Measurements from ENCODE around the gene TOB1. TPM values are rescaled to one million over a fixed set of nuclear protein-coding genes. Genes with fewer than 3 reads are reported as not detected.

Gene TOB1
- total RNA-seq, 4 donors from 2014 or later = 26.7 to 34.4 (median 31.0) TPM

DNA sequence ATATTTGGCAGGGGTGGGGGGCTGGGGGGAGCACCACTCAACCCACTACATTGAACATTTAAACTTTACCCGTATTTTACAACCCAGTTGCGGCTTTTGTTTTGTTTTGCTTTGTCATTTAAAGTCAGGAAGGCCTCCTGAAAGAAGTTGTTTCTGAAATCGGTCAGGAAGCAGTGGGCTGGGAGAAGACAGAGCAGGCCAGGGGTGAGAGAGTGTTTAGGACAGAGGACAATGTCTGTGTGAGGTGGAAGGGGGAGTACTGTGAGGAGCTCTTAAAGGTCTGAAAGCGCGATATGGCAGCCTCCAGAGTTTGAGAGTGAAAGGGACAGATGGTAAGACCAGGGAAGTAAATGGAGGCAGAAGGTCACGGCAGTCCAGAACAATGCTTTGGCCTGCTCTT, 36.8 kb downstream of the TOB1 start:
- intact Hi-C loops (cut with DNase I) = no loop called here
- no peak for DNase-seq (ENCODE audit: extremely low spot score)
- H3K4me3 ChIP-seq = no peak overlapping the region
- WGBS = 80% methylated on average over 6 of the region's 6 CpGs
- no peak for TF ChIP-seq POLR2A (IDR thresholded peaks at IDR 0.05; ENCODE audit: low read depth)
- TF ChIP-seq POLR2AphosphoS5 (IDR thresholded peaks at IDR 0.05) = no peak
- TF ChIP-seq EP300 (IDR thresholded peaks at IDR 0.05) = no peak
- TF ChIP-seq CTCF (IDR thresholded peaks at IDR 0.05) = no peak
- no peaks in the 10 kb centered on the region for H3K36me3 ChIP-seq
- H3K4me1 ChIP-seq = peaks cover 0 to 10% (median 8%) of the 10 kb centered on the region in 4 donors
- peaks cover 0 to 17% (median 0%) of the 10 kb centered on the region in 4 donors for H3K27me3 ChIP-seq
- H3K27ac ChIP-seq (replicated peaks in 1 of 4) = no peak overlapping the region
- H3K9me3 ChIP-seq = no peaks in the 10 kb centered on the region

DNA sequence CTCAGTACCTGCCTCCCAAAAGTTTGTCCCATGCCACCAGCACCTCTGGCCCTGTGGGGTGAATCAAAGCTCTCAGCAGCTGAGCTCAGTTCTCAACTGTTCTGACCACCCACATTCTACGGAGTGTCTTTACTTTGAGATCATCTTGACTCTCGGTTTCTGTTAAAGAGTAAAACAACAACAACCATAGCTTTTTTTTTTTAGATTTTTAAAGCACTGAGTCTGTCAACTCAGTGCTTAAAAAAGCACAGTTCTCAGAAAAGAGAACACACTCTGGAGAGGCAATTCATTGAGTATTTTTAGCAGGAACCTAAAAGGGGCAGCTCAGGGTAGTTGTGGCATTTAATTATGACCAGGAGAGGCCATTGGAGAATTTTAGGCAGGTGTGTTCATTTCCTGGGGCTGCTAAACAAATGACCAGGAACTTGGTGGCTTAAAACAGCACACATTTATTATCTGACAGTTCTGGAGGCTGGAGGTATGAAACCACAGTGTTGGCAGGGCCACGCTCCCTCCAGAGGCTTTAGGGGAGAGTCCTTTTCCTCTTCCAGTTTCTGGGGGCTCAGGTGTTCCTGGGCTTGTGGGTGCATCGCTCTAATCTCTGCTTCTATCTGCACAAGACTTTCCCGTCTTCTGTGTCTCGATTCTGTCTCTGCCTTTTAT, 37.5 kb downstream of the TOB1 start:
- Histone ChIP-seq H3K4me1 (peaks cover 0 to 9% (median 8%) of the 10 kb centered on the region in 4 donors), H3K4me3 (no peak overlapping the region), H3K27me3 (peaks cover 0 to 11% (median 0%) of the 10 kb centered on the region in 4 donors), H3K9me3 (no peaks in the 10 kb centered on the region), H3K27ac (replicated peaks in 1 of 4) (no peak overlapping the region), H3K36me3 (no peaks in the 10 kb centered on the region)
- 91% methylated on average over 6 of the region's 6 CpGs for WGBS
- TF ChIP-seq POLR2A (IDR thresholded peaks at IDR 0.05; ENCODE audit: low read depth) = no peak
- TF ChIP-seq CTCF (IDR thresholded peaks at IDR 0.05) = no peak
- TF ChIP-seq POLR2AphosphoS5 (IDR thresholded peaks at IDR 0.05) = no peak
- no peak for TF ChIP-seq EP300 (IDR thresholded peaks at IDR 0.05)
- DNase-seq (ENCODE audit: extremely low spot score) = no peak
- intact Hi-C loops (cut with DNase I) = no loop called here

DNA sequence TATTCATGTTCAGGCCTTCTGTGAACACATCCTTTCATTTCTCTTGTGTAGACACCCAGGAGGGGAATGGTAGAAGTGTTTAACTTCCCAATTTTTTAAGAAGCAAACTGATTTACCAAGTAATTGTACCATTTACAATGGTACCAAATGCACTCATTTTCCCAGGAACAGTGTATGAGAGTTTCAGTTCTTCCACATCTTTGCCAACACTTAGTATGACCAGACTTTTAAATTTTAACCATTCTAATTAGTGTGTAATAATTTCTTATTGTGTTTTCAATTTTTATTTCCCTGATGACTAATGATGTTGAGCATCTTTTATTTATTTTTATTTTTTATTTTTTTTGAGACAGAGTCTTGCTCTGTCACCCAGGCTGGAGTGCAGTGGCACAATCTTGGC, 41.0 kb downstream of the TOB1 start:
- DNase-seq (ENCODE audit: extremely low spot score) = no peak
- H3K4me3 ChIP-seq = no peak overlapping the region
- no peak overlapping the region for H3K27ac ChIP-seq (replicated peaks in 1 of 4)
- H3K27me3 ChIP-seq = no peaks in the 10 kb centered on the region
- H3K9me3 ChIP-seq = no peaks in the 10 kb centered on the region
- H3K36me3 ChIP-seq = no peaks in the 10 kb centered on the region
- TF ChIP-seq POLR2AphosphoS5 (IDR thresholded peaks at IDR 0.05) (no peak), POLR2A (IDR thresholded peaks at IDR 0.05; ENCODE audit: low read depth) (no peak), CTCF (IDR thresholded peaks at IDR 0.05) (no peak), EP300 (IDR thresholded peaks at IDR 0.05) (no peak)
- H3K4me1 ChIP-seq = no peaks in the 10 kb centered on the region
- intact Hi-C loops (cut with DNase I) = no loop called here

GRCh38 chr17:50824429-50824828, 41.7 kb downstream of the TOB1 start:
- H3K4me3 ChIP-seq = no peak overlapping the region
- H3K27ac ChIP-seq (replicated peaks in 1 of 4) = no peak overlapping the region
- no peaks in the 10 kb centered on the region for H3K36me3 ChIP-seq
- H3K27me3 ChIP-seq = no peaks in the 10 kb centered on the region
- H3K4me1 ChIP-seq = no peaks in the 10 kb centered on the region
- TF ChIP-seq EP300 (IDR thresholded peaks at IDR 0.05) (no peak), CTCF (IDR thresholded peaks at IDR 0.05) (no peak), POLR2AphosphoS5 (IDR thresholded peaks at IDR 0.05) (no peak), POLR2A (IDR thresholded peaks at IDR 0.05; ENCODE audit: low read depth) (no peak)
- H3K9me3 ChIP-seq = no peaks in the 10 kb centered on the region
- DNase-seq (ENCODE audit: extremely low spot score) = no peak
- WGBS = 95% methylated on average over 2 of the region's 2 CpGs
- intact Hi-C loops (cut with DNase I) = no loop called here

GRCh38 chr17:50822550-50822949, 43.6 kb downstream of the TOB1 start:
- no peaks in the 10 kb centered on the region for H3K9me3 ChIP-seq
- no peaks in the 10 kb centered on the region for H3K36me3 ChIP-seq
- H3K4me1 ChIP-seq = peaks cover 0 to under 1% (median 0%) of the 10 kb centered on the region in 4 donors
- WGBS = 94% methylated on average over 2 of the region's 2 CpGs
- intact Hi-C loops (cut with DNase I) = no loop called here
- DNase-seq (ENCODE audit: extremely low spot score) = no peak
- no peaks in the 10 kb centered on the region for H3K27me3 ChIP-seq
- H3K4me3 ChIP-seq = no peak overlapping the region
- no peak overlapping the region for H3K27ac ChIP-seq (replicated peaks in 1 of 4)
- TF ChIP-seq POLR2A (IDR thresholded peaks at IDR 0.05; ENCODE audit: low read depth) (no peak), EP300 (IDR thresholded peaks at IDR 0.05) (no peak), POLR2AphosphoS5 (IDR thresholded peaks at IDR 0.05) (no peak), CTCF (IDR thresholded peaks at IDR 0.05) (no peak)
